Hepatocyte (in vitro differentiated cells): ENCODE measurements around the gene RBX1. TPM values are rescaled to one million over a fixed set of nuclear protein-coding genes. Genes with fewer than 3 reads are reported as not detected.
A peak's percentile ranks its signal among the peaks of the same experiment; 100 is the strongest.

Source experiments
- DNase-seq: peaks from one replicate; pipeline ENCODE4 v3.0.0-alpha.2; 2016; ENCODE audit warnings: low spot score
- H2AFZ ChIP-seq: fragments of 200-600 bp; sonication (generic); 2 replicates; pipeline ENCODE4 v1.6.0; 2016; ENCODE audit warnings: antibody characterized with exemption, mild to moderate bottlenecking
- H3K27ac ChIP-seq: fragments of 200-600 bp; sonication (generic); 2 replicates; pipeline ENCODE4 v1.5.1; 2016; ENCODE audit warnings: mild to moderate bottlenecking
- H3K27me3 ChIP-seq: fragments of 200-600 bp; sonication (generic); 2 replicates; pipeline ENCODE4 v1.6.1; 2016
- H3K36me3 ChIP-seq: fragments of 200-600 bp; sonication (generic); replicated peaks from 2 replicates; pipeline ENCODE4 v1.5.1; 2016; ENCODE audit warnings: low read depth; ENCODE audit not compliant: insufficient read depth
- H3K4me1 ChIP-seq: fragments of 200-600 bp; sonication (generic); 2 replicates; pipeline ENCODE4 v1.5.1; 2016; ENCODE audit warnings: mild to moderate bottlenecking, moderate library complexity; ENCODE audit not compliant: insufficient read depth
- H3K4me2 ChIP-seq: fragments of 200-600 bp; sonication (generic); 2 replicates; pipeline ENCODE4 v1.6.0; 2016
- H3K4me3 ChIP-seq: fragments of 200-600 bp; sonication (generic); 2 replicates; pipeline ENCODE4 v1.5.1; 2016; ENCODE audit warnings: mild to moderate bottlenecking
- H3K79me2 ChIP-seq: fragments of 200-600 bp; sonication (generic); 2 replicates; pipeline ENCODE4 v1.6.0; 2017; ENCODE audit warnings: mild to moderate bottlenecking
- H3K9me2 ChIP-seq: fragments of 200-600 bp; sonication (generic); replicated peaks from 2 replicates; pipeline ENCODE4 v1.6.0; 2017; ENCODE audit warnings: mild to moderate bottlenecking; ENCODE audit not compliant: insufficient read depth
- H3K9me3 ChIP-seq: fragments of 200-600 bp; sonication (generic); 2 replicates; pipeline ENCODE4 v1.5.1; 2016; ENCODE audit warnings: low read depth, mild to moderate bottlenecking
- H4K20me1 ChIP-seq: fragments of 200-600 bp; sonication (generic); 2 replicates; pipeline ENCODE4 v1.6.0; 2016; ENCODE audit warnings: mild to moderate bottlenecking; ENCODE audit not compliant: insufficient read depth, poor library complexity, severe bottlenecking
- CTCF ChIP-seq: fragments of 200-600 bp; sonication (generic); IDR thresholded peaks from 2 replicates; pipeline ENCODE4 v1.5.1; 2016; ENCODE audit warnings: antibody characterized with exemption, mild to moderate bottlenecking; ENCODE audit not compliant: poor library complexity
- EZH2 ChIP-seq: fragments of 200-600 bp; sonication (generic); IDR thresholded peaks from 2 replicates; pipeline ENCODE4 v1.6.1; 2016; ENCODE audit warnings: antibody characterized with exemption, mild to moderate bottlenecking, borderline replicate concordance
- EZH2phosphoT487 ChIP-seq: fragments of 200-600 bp; sonication (generic); IDR thresholded peaks from one replicate; pipeline ENCODE4 v1.6.1; 2018; ENCODE audit warnings: antibody characterized with exemption, mild to moderate bottlenecking, low read depth, moderate library complexity; ENCODE audit not compliant: unreplicated experiment, severe bottlenecking
- WGBS: methylation state at CpG from one replicate; pipeline ENCODE4 v1.1.6; 2016; ENCODE audit warnings: low lambda C conversion rate; ENCODE audit errors: missing lambda C conversion rate; 5-methylcytosine and 5-hydroxymethylcytosine counted together
- polyA plus RNA-seq: library from polyadenylated mRNA; unstranded; fragments of >200 nt; fragmentation: Nextera tagmentation; extraction: Ambion mirVana; gene quantifications from 2 replicates; pipeline ENCODE4 v1.2.1, GENCODE V29; 2016
- total RNA-seq: library from RNA; depleted of rRNA; stranded (reverse); fragments of >200 nt; gene quantifications from 2 replicates; pipeline ENCODE4 v1.2.3, GENCODE V29; 2014

The RBX1 gene
- total and polyA plus RNA-seq, 2 experiments from 2014 or later = 63.2 to 191 TPM

- H3K27ac ChIP-seq = no peak overlapping the region
- no peaks in the 10 kb centered on the region for H3K9me2 ChIP-seq
- H3K9me3 ChIP-seq = no peaks in the 10 kb centered on the region
- 97% methylated on average over 4 of the region's 4 CpGs for WGBS
- H2AFZ ChIP-seq = no peak overlapping the region
- DNase-seq = no peak
- no peak overlapping the region for H3K4me3 ChIP-seq
- no peaks in the 10 kb centered on the region for H3K36me3 ChIP-seq
- peaks cover 6% of the 10 kb centered on the region for H3K4me1 ChIP-seq
- H3K79me2 ChIP-seq = peaks cover 79% of the 10 kb centered on the region
- H3K27me3 ChIP-seq = no peaks in the 10 kb centered on the region
- peak overlapping the region; percentile 89 for H3K4me2 ChIP-seq
- peaks cover 9% of the 10 kb centered on the region for H4K20me1 ChIP-seq
- no peak for TF ChIP-seq EZH2
Observed at GRCh38 chr22:40954113-40954512, 2.9 kb downstream of the RBX1 start.

DNA sequence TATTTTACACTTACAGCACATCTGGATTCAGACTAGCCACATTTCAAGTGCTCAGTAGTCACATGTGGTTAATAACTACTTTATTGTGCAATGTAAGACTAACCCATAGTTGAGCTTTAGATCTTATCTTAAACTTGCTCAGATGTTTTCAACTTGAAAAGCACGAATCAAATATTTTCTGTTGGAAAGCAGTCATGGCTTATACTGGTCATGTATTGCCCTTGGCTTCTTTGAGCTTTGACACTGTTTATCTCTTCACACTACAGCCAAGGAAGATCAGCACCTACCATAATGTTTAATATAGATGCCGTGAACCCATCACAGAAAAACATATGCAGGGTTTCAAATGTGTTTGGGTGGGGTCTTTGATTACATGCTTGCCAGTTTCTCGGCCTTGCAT lies 4.4 kb downstream of the RBX1 start:
- no peak overlapping the region for H3K4me2 ChIP-seq
- no peaks in the 10 kb centered on the region for H3K27me3 ChIP-seq
- peaks cover 9% of the 10 kb centered on the region for H4K20me1 ChIP-seq
- H3K9me3 ChIP-seq = no peaks in the 10 kb centered on the region
- no peaks in the 10 kb centered on the region for H3K9me2 ChIP-seq
- no peak for DNase-seq
- 71% methylated on average over 3 of the region's 3 CpGs for WGBS
- peaks cover 6% of the 10 kb centered on the region for H3K4me1 ChIP-seq
- TF ChIP-seq CTCF = no peak
- TF ChIP-seq EZH2 = no peak
- no peak for TF ChIP-seq EZH2phosphoT487
- no peak overlapping the region for H3K4me3 ChIP-seq
- peaks cover 86% of the 10 kb centered on the region for H3K79me2 ChIP-seq
- H3K36me3 ChIP-seq = no peaks in the 10 kb centered on the region
- no peak overlapping the region for H2AFZ ChIP-seq
- no peak overlapping the region for H3K27ac ChIP-seq

- Histone ChIP-seq H2AFZ (no peak overlapping the region), H3K36me3 (no peaks in the 10 kb centered on the region), H3K4me3 (no peak overlapping the region), H3K79me2 (peaks cover 91% of the 10 kb centered on the region), H3K27ac (no peak overlapping the region), H4K20me1 (peaks cover 9% of the 10 kb centered on the region), H3K4me2 (no peak overlapping the region), H3K9me2 (no peaks in the 10 kb centered on the region), H3K27me3 (no peaks in the 10 kb centered on the region), H3K9me3 (no peaks in the 10 kb centered on the region), H3K4me1 (peaks cover 6% of the 10 kb centered on the region)
- DNase-seq = no peak
- WGBS = 94% methylated on average over 7 of the region's 7 CpGs
- TF ChIP-seq EZH2 (no peak), EZH2phosphoT487 (no peak), CTCF (no peak)
Observed at GRCh38 chr22:40957601-40958000, 6.4 kb downstream of the RBX1 start.

DNA sequence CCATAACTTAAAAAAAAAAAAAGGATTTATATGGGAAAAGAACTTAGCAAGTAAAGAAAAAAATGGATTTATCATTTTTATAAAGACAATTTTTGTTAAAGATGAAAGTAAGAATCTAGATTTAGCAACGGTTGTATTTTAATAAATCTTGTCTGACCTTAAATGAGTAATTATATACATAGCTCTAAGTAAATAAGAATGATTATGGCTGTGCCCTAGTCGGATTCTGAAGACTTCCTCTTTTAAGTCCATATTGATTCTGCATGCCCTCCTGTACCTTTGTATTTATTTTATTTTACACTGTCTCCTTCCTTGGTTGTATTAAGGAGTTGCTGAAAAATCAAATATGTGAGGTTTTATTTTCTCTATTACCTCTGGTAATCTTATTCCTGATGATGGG lies 7.1 kb downstream of the RBX1 start:
- Histone ChIP-seq H3K4me2 (no peak overlapping the region), H3K27me3 (no peaks in the 10 kb centered on the region), H4K20me1 (peaks cover 9% of the 10 kb centered on the region), H3K27ac (no peak overlapping the region), H3K36me3 (no peaks in the 10 kb centered on the region), H2AFZ (no peak overlapping the region), H3K4me3 (no peak overlapping the region), H3K79me2 (peaks cover 91% of the 10 kb centered on the region), H3K9me3 (no peaks in the 10 kb centered on the region), H3K4me1 (no peaks in the 10 kb centered on the region), H3K9me2 (no peaks in the 10 kb centered on the region)
- 91% methylated on average over 2 of the region's 2 CpGs for WGBS
- no peak for DNase-seq
- TF ChIP-seq EZH2phosphoT487 = no peak
- TF ChIP-seq CTCF = no peak
- no peak for TF ChIP-seq EZH2
